Endodermal cell (in vitro differentiated cells): Measurements from ENCODE around the gene SYCP2L. TPM values are rescaled to one million over a fixed set of nuclear protein-coding genes. Genes with fewer than 3 reads are reported as not detected.
"Not testable (repeated sequence)": the region's sequence is repeated elsewhere in the genome, so short reads cannot be mapped to it uniquely, and the experiment has no call there.

Source experiments
- DNase-seq: peaks from one replicate; pipeline ENCODE4 v3.0.0-alpha.2; 2017
- H3K27ac ChIP-seq: 2 replicates; pipeline ENCODE4 v1.5.1; 2013; ENCODE audit warnings: mild to moderate bottlenecking, low read depth, low read length, moderate library complexity
- H3K27me3 ChIP-seq: 2 replicates; pipeline ENCODE4 v1.6.1; 2013; ENCODE audit warnings: mild to moderate bottlenecking, low read length, moderate library complexity; ENCODE audit not compliant: insufficient read depth, control insufficient read depth, poor library complexity, severe bottlenecking
- H3K36me3 ChIP-seq: 2 replicates; pipeline ENCODE4 v1.7.0; 2013; ENCODE audit warnings: mild to moderate bottlenecking, low read length, moderate library complexity; ENCODE audit not compliant: control insufficient read depth, insufficient read depth
- H3K4me1 ChIP-seq: one replicate; pipeline ENCODE4 v1.7.0; 2013; ENCODE audit warnings: low read length; ENCODE audit not compliant: control insufficient read depth, insufficient read depth
- H3K4me3 ChIP-seq: 2 replicates; pipeline ENCODE4 v1.5.1; 2013; ENCODE audit warnings: mild to moderate bottlenecking, low read length, moderate library complexity
- H3K9ac ChIP-seq: 2 replicates; pipeline ENCODE4 v1.6.1; 2013; ENCODE audit warnings: mild to moderate bottlenecking, low read length, moderate library complexity; ENCODE audit not compliant: poor library complexity, severe bottlenecking; ENCODE audit errors: extremely low read depth
- H3K9me3 ChIP-seq: 2 replicates; pipeline ENCODE4 v1.6.1; 2013; ENCODE audit warnings: mild to moderate bottlenecking, low read length, moderate library complexity; ENCODE audit not compliant: control insufficient read depth
- H3K27ac Mint-ChIP-seq: 2 replicates; pipeline ENCODE4 v1.8.0; 2020; ENCODE audit warnings: mixed read lengths
- H3K27me3 Mint-ChIP-seq: 2 replicates; pipeline ENCODE4 v1.8.0; 2021; ENCODE audit warnings: mild to moderate bottlenecking, mixed read lengths; ENCODE audit not compliant: insufficient read depth
- H3K36me3 Mint-ChIP-seq: 2 replicates; pipeline ENCODE4 v1.8.0; 2020; ENCODE audit warnings: low read depth, mixed read lengths
- H3K4me1 Mint-ChIP-seq: 2 replicates; pipeline ENCODE4 v1.8.0; 2020; ENCODE audit warnings: mixed read lengths
- H3K4me3 Mint-ChIP-seq: 2 replicates; pipeline ENCODE4 v1.8.0; 2020; ENCODE audit warnings: mild to moderate bottlenecking, moderate library complexity, mixed read lengths
- H3K9me3 Mint-ChIP-seq: 2 replicates; pipeline ENCODE4 v1.8.0; 2020; ENCODE audit warnings: mild to moderate bottlenecking, mixed read lengths
- CTCF ChIP-seq: fragments of 200-600 bp; sonication (generic); conservative IDR thresholded peaks from 2 replicates; pipeline ENCODE4 v1.5.0; 2021; ENCODE audit warnings: antibody characterized with exemption, mild to moderate bottlenecking
- WGBS, 2 experiments: methylation state at CpG; one replicate each; pipeline versions ENCODE4 v1.1.5 to v1.1.7; 2013; ENCODE audit warnings: missing lambda C conversion rate in 2 of 2, mixed read lengths in 1 of 2; ENCODE audit not compliant: insufficient coverage in 1 of 2, insufficient read length in 1 of 2; 5-methylcytosine and 5-hydroxymethylcytosine counted together
- total RNA-seq, 2 donors: library from RNA; stranded (reverse); fragmentation: NEBNext Ultra II Directional in 1 of 2; extraction: Animal tissue kit (Norgen Biotek cat#: 25700) in 1 of 2; gene quantifications; 2 replicates in 1 of 2; 3 replicates in 1 of 2; pipeline ENCODE4 v1.2.1, GENCODE V29; 2021

Gene SYCP2L
- total RNA-seq, 2 donors from 2014 or later: 4.2 to 12.4 TPM

- Histone ChIP-seq H3K9me3 (peaks cover 17% of the 10 kb centered on the region), H3K9ac (no peak overlapping the region), H3K36me3 (no peaks in the 10 kb centered on the region), H3K4me3 (no peak overlapping the region), H3K27me3 (no peaks in the 10 kb centered on the region), H3K27ac (no peak overlapping the region), H3K4me1 (no peaks in the 10 kb centered on the region)
- no peak for DNase-seq
- WGBS, 2 experiments: 79 to 87% methylated on average over 2 to 4 of the region's 4 CpGs
- Mint-ChIP-seq H3K4me3 (no peak overlapping the region), H3K27ac (no peak overlapping the region), H3K36me3 (peaks cover 3% of the 10 kb centered on the region), H3K4me1 (no peaks in the 10 kb centered on the region), H3K27me3 (no peaks in the 10 kb centered on the region), H3K9me3 (peaks cover 23% of the 10 kb centered on the region)
- no peak for TF ChIP-seq CTCF
These were observed 37.0 kb upstream of the SYCP2L start for GRCh38 chr6:10849901-10850300.

DNA sequence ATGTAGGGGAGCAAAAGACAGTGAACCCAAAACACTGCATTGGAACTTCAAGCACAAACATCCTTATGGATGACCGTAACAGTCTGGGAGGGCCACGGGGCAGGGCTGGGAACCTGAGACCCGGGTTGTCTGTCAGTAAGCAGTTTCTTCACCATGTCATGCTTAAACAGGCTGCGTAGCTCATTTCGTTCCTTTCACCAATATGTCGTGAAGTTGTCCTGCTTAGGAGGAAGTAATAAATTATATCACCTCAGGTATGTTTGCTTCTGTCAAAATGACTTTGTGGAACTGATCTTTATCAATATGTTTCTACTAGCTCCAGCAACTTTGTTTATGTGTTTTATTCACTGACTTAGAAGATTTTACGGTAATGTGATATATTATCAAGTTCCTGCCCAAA lies 36.1 kb upstream of the SYCP2L start:
- Histone ChIP-seq H3K27ac (no peak overlapping the region), H3K4me1 (no peaks in the 10 kb centered on the region), H3K36me3 (no peaks in the 10 kb centered on the region), H3K4me3 (no peak overlapping the region), H3K9me3 (peaks cover 21% of the 10 kb centered on the region), H3K27me3 (no peaks in the 10 kb centered on the region), H3K9ac (no peak overlapping the region)
- Mint-ChIP-seq H3K9me3 (peaks cover 28% of the 10 kb centered on the region), H3K27ac (no peak overlapping the region), H3K36me3 (peaks cover 3% of the 10 kb centered on the region), H3K4me1 (no peaks in the 10 kb centered on the region), H3K4me3 (no peak overlapping the region), H3K27me3 (no peaks in the 10 kb centered on the region)
- 91 to 98% methylated on average over 6 to 7 of the region's 7 CpGs for WGBS, 2 experiments
- TF ChIP-seq CTCF: no peak
- no peak for DNase-seq

GRCh38 chr6:10852361-10852960 lies 34.4 kb upstream of the SYCP2L start:
- no peaks in the 10 kb centered on the region for H3K27me3 ChIP-seq
- H3K36me3 ChIP-seq: no peaks in the 10 kb centered on the region
- 91 to 92% methylated on average over 8 to 11 of the region's 11 CpGs for WGBS, 2 experiments
- Mint-ChIP-seq H3K9me3 (peaks cover 30% of the 10 kb centered on the region), H3K4me1 (no peaks in the 10 kb centered on the region), H3K27ac (no peak overlapping the region), H3K36me3 (peaks cover 3% of the 10 kb centered on the region), H3K27me3 (no peaks in the 10 kb centered on the region), H3K4me3 (no peak overlapping the region)
- H3K9me3 ChIP-seq: peaks cover 21% of the 10 kb centered on the region
- H3K27ac ChIP-seq: no peak overlapping the region
- H3K4me3 ChIP-seq: no peak overlapping the region
- no peak for TF ChIP-seq CTCF
- no peaks in the 10 kb centered on the region for H3K4me1 ChIP-seq
- no peak overlapping the region for H3K9ac ChIP-seq
- DNase-seq: no peak

DNA sequence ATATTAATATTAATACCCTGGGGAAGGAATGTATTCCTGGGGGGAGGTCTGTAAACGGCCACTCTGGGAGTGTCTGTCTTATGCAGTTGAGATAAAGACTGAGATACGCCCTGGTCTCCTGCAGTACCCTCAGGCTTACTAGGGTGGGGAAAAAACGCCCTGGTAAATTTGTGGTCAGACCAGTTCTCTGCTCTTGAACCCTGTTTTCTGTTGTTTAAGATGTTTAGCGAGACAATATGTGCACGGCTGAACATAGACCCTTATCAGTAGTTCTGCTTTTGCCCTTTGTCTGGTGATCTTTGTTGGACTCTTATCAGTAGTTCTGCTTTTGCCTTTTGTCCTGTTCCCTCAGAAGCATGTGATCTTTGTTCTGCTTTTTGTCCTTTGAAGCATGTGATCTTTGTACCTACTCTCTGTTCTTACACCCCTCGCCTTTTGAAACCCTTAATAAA lies 33.0 kb upstream of the SYCP2L start:
- not testable (repeated sequence) for H3K4me1 Mint-ChIP-seq

More for the DNA sequence above, 33.0 kb upstream of the SYCP2L start:
- not testable (repeated sequence) for H3K4me3 Mint-ChIP-seq, H3K27me3 Mint-ChIP-seq, H3K36me3 ChIP-seq, H3K4me3 ChIP-seq, H3K27me3 ChIP-seq, DNase-seq, H3K9ac ChIP-seq, H3K27ac Mint-ChIP-seq, H3K36me3 Mint-ChIP-seq, H3K4me1 ChIP-seq, H3K27ac ChIP-seq
- WGBS, 2 experiments: 91 to 98% methylated on average over 5 to 6 of the region's 6 CpGs
- H3K9me3 ChIP-seq: peaks cover 21% of the 10 kb centered on the region
- H3K9me3 Mint-ChIP-seq: peaks cover 30% of the 10 kb centered on the region
